K562 (cell line): ENCODE measurements around the gene DCP1B. TPM values are rescaled to one million over a fixed set of nuclear protein-coding genes. Genes with fewer than 3 reads are reported as not detected.

Experiments
- ATAC-seq: fragments of 200-7000 bp; cut with Tn5 transposase; 3 replicates; pipeline ENCODE4 v1.9.1; 2020; ENCODE audit warnings: moderate library complexity
- BruUV-seq: library from RNA; stranded (reverse); fragments of 400-500 nt; replicated peaks from 2 replicates; lab custom pipeline; 2021; lab: Mats Ljungman, UMichigan
- CTCF ChIA-PET: fragments of 300-600 bp; formaldehyde crosslinking; extraction: SDS; loops from one replicate; lab custom pipeline; 2021; ENCODE audit warnings: low intra/inter-chr PET ratio; lab: Yijun Ruan, JAX
- POLR2A ChIA-PET: fragments of 300-600, 350-650 bp; sonication (Branson Sonifier 250); formaldehyde crosslinking; extraction: SDS; loops from one replicate; lab custom pipeline; 2021; ENCODE audit warnings: antibody characterized with exemption, inconsistent platforms; lab: Yijun Ruan, JAX
- DNase-seq, 4 experiments: peaks; one replicate each; pipeline versions ENCODE4 v3.0.0 to v3.0.0-alpha.2; 2011 to 2018; ENCODE audit warnings: low spot score in 3 of 4, mixed read lengths in 3 of 4; ENCODE audit errors: extremely low read depth in 1 of 4
- FAIRE-seq: peaks from 2 replicates; lab custom pipeline; 2011; peaks lifted over from hg19 to GRCh38; lab: Jason Lieb, UNC
- H2AFZ ChIP-seq: 2 replicates; pipeline ENCODE4 v1.6.0; 2011; ENCODE audit warnings: low read depth, low read length, control low read depth, inconsistent platforms
- H3K27ac ChIP-seq: fragments of 200-600 bp; 3 replicates; pipeline ENCODE4 v1.8.0; 2011; ENCODE audit warnings: low read depth, mild to moderate bottlenecking, control low read depth, inconsistent platforms, low read length, moderate library complexity, mixed read lengths; ENCODE audit errors: extremely low read depth
- H3K27me3 ChIP-seq, 2 experiments: fragments of 300-600 bp in 1 of 2; 2 replicates in 1 of 2; 3 replicates in 1 of 2; pipeline versions ENCODE4 v1.6.0 to v1.8.0; 2011; ENCODE audit warnings: inconsistent platforms in 2 of 2, low read length in 2 of 2, mild to moderate bottlenecking in 1 of 2, mixed read lengths in 1 of 2, moderate library complexity in 1 of 2; ENCODE audit not compliant: control insufficient read depth in 2 of 2, insufficient read depth in 2 of 2
- H3K36me3 ChIP-seq: fragments of 300-600 bp; 3 replicates; pipeline ENCODE4 v1.8.0; 2011; ENCODE audit warnings: mild to moderate bottlenecking, low read length, inconsistent platforms; ENCODE audit not compliant: control insufficient read depth, insufficient read depth
- H3K4me1 ChIP-seq, 2 experiments: fragments of 200-600 bp in 1 of 2; replicated peaks in 1 of 2; 2 replicates in 1 of 2; 3 replicates in 1 of 2; pipeline versions ENCODE4 v1.5.1 to v1.8.0; 2011; ENCODE audit warnings: inconsistent platforms in 2 of 2, low read length in 2 of 2, mild to moderate bottlenecking in 1 of 2, mixed read lengths in 1 of 2, moderate library complexity in 1 of 2; ENCODE audit not compliant: control insufficient read depth in 2 of 2, insufficient read depth in 2 of 2
- H3K4me2 ChIP-seq: 2 replicates; pipeline ENCODE4 v1.6.1; 2011; ENCODE audit warnings: low read length, control low read depth, inconsistent platforms, mixed read lengths; ENCODE audit not compliant: insufficient read depth
- H3K4me3 ChIP-seq: fragments of 200-600 bp; sonication (generic), shearing (Covaris generic); 2 replicates; pipeline ENCODE4 v1.5.1; 2016; ENCODE audit warnings: control low read depth, inconsistent platforms
- H3K79me2 ChIP-seq: fragments of 200-600 bp; 3 replicates; pipeline ENCODE4 v1.8.0; 2011; ENCODE audit warnings: low read length, inconsistent platforms; ENCODE audit not compliant: control insufficient read depth, insufficient read depth
- H3K9ac ChIP-seq, 2 experiments: 2 replicates each; pipeline versions ENCODE4 v1.6.0 to v1.6.1; 2011; ENCODE audit warnings: low read depth in 2 of 2, low read length in 2 of 2, control low read depth in 1 of 2, inconsistent platforms in 1 of 2, mild to moderate bottlenecking in 1 of 2, mixed read lengths in 1 of 2; ENCODE audit not compliant: insufficient read depth in 1 of 2
- H3K9me1 ChIP-seq: one replicate; pipeline ENCODE4 v1.6.0; 2011; ENCODE audit warnings: inconsistent platforms, mild to moderate bottlenecking, low read length, moderate library complexity; ENCODE audit not compliant: control insufficient read depth, insufficient read depth
- H3K9me3 ChIP-seq: replicated peaks from 2 replicates; pipeline ENCODE4 v1.5.1; 2011; ENCODE audit warnings: low read depth, low read length, inconsistent platforms; ENCODE audit not compliant: control insufficient read depth, insufficient read depth
- H4K20me1 ChIP-seq: replicated peaks from 2 replicates; pipeline ENCODE4 v1.6.1; 2011; ENCODE audit warnings: low read length, inconsistent platforms, mixed read lengths; ENCODE audit not compliant: control insufficient read depth, insufficient read depth
- EHMT2 ChIP-seq: fragments of 450-650 bp; IDR thresholded peaks from 2 replicates; pipeline ENCODE4 v1.6.1; 2018; ENCODE audit warnings: antibody characterized with exemption
- ETV5 ChIP-seq: sonication (generic); formaldehyde crosslinking; IDR thresholded peaks from 2 replicates; pipeline ENCODE4 v1.4.0; 2020; ENCODE audit warnings: low read depth, mild to moderate bottlenecking, missing genetic modification reagents
- FOSL1 ChIP-seq: fragments of 200-800 bp; sonication (Bioruptor generic); conservative IDR thresholded peaks from 2 replicates; pipeline ENCODE4 v1.6.1; 2016; ENCODE audit warnings: missing genetic modification characterization, missing compliant biosample characterization
- HNRNPUL1 ChIP-seq: fragments of 200-400 bp; formaldehyde crosslinking; IDR thresholded peaks from 2 replicates; pipeline ENCODE4 v1.6.1; 2017; ENCODE audit warnings: low read length
- MTA1 ChIP-seq: fragments of 450-650 bp; IDR thresholded peaks from 2 replicates; pipeline ENCODE4 v1.6.1; 2017; ENCODE audit warnings: borderline replicate concordance
- STAT6 ChIP-seq: sonication (generic); formaldehyde crosslinking; IDR thresholded peaks from 2 replicates; pipeline ENCODE4 v1.8.1; 2023; ENCODE audit warnings: mild to moderate bottlenecking, missing genetic modification reagents
- ZBTB33 ChIP-seq: sonication (generic); formaldehyde crosslinking; IDR thresholded peaks from 2 replicates; pipeline ENCODE4 v1.8.1; 2023; ENCODE audit warnings: mild to moderate bottlenecking, missing genetic modification reagents
- ZFP30 ChIP-seq: fragments of 250-450 bp; sonication (Bioruptor Pico); IDR thresholded peaks from 2 replicates; pipeline ENCODE4 v1.8.0; 2022; ENCODE audit warnings: moderate library complexity, mild to moderate bottlenecking, inconsistent platforms, borderline replicate concordance
- ZNF407 ChIP-seq: fragments of 450-650 bp; IDR thresholded peaks from 2 replicates; pipeline ENCODE4 v1.6.1; 2016; ENCODE audit warnings: low read depth
- ZNF583 ChIP-seq: fragments of 250-450 bp; sonication (Bioruptor Pico); IDR thresholded peaks from 2 replicates; pipeline ENCODE4 v1.4.0; 2020
- ZNF707 ChIP-seq: fragments of 250-450 bp; sonication (Bioruptor Pico); conservative IDR thresholded peaks from 2 replicates; pipeline ENCODE4 v1.8.0; 2022; ENCODE audit warnings: inconsistent platforms, mild to moderate bottlenecking, moderate library complexity
- WGBS: fragments of 100-300 bp; shearing (Covaris generic); methylation state at CpG from one replicate; pipeline ENCODE4 v1.1.6; 2016; ENCODE audit warnings: low coverage, mixed read lengths; ENCODE audit not compliant: insufficient coverage; ENCODE audit errors: missing lambda C conversion rate; 5-methylcytosine and 5-hydroxymethylcytosine counted together
- in situ Hi-C: fragments of 300-500 bp; cut with MboI; formaldehyde crosslinking; loops from 4 replicates; pipeline ENCODE4 v1.15.0; 2018; ENCODE audit warnings: inconsistent platforms, mixed read lengths
- intact Hi-C: fragments of 100-400 bp; cut with micrococcal nuclease; formaldehyde crosslinking; loops from 2 replicates; pipeline ENCODE4 v1.14.2; 2022
- polyA plus RNA-seq, 8 experiments: library from polyadenylated mRNA; depleted of rRNA in 4 of 8; stranded (reverse) in 5 of 8; unstranded in 3 of 8; fragments of >200 nt; fragmentation: Nextera tagmentation in 2 of 8; fragmentation: Illumina TruSeq in 1 of 8; extraction: Ambion mirVana in 2 of 8; extraction: Trizol in 1 of 8; gene quantifications; 2 replicates each; pipeline versions ENCODE4 v1.2.1 to v1.2.3, GENCODE V29; 2011 to 2014; ENCODE audit warnings: inconsistent platforms in 1 of 8, missing spikeins in 1 of 8
- total RNA-seq, 7 experiments: library from RNA; depleted of rRNA in 6 of 7; stranded (reverse); fragments of >200 nt in 6 of 7; fragmentation: Illumina TruSeq in 2 of 7; extraction: Trizol in 2 of 7; gene quantifications; 2 replicates each; pipeline versions ENCODE4 v1.2.1 to v1.2.3, GENCODE V29; 2011 to 2021; ENCODE audit warnings: low replicate concordance in 1 of 7

DCP1B gene
- total and polyA plus RNA-seq, 9 of the 15 experiments (the other 6 are each of a cell fraction or from before 2014, with no cell fraction given), result 0.83 to 7.3 (median 3.4) TPM

DNA sequence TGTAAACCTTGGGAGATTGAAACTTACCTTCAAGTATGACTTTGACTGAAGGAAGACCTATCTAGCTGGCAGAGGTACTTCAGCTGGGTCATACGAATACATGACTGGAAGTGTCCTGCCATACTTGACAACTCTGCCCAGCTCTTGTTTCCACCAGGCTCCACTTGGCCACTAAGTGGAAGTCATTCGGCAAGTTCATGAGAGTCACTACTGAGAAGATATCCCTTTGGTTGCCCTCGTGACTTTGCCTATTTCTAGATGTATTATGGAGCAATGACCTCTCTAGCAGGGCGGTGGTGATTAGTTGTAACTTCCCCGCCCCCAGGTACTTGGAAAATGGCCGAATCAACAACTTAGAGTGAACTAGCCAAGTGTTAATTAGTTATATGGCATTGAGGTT lies 39.9 kb upstream of the DCP1B start:
- Histone ChIP-seq H3K4me2 (no peak overlapping the region), H3K36me3 (no peaks in the 10 kb centered on the region), H4K20me1 (no peaks in the 10 kb centered on the region), H3K79me2 (no peaks in the 10 kb centered on the region), H3K9me3 (no peaks in the 10 kb centered on the region), H3K27ac (no peak overlapping the region), H3K9me1 (no peaks in the 10 kb centered on the region), H3K27me3 (peaks cover 5 to 7% of the 10 kb centered on the region in 2 experiments; a peak in 3 of 5 replicates), H3K9ac (no peak overlapping the region), H3K4me3 (no peak overlapping the region), H2AFZ (no peak overlapping the region), H3K4me1 (no peaks in the 10 kb centered on the region)
- WGBS, result 0% methylated on average over 6 of the region's 6 CpGs
- BruUV-seq, result no TSS peak
- DNase-seq (no peak), FAIRE-seq (no peak), ATAC-seq (no peak)
- in situ Hi-C loops, result no loop called here
- intact Hi-C loops, result no loop called here
- ChIA-PET CTCF (no interaction called here), POLR2A (no interaction called here)
- TF ChIP-seq MTA1 (no peak), ETV5 (CRISPR knock-in tag) (no peak), STAT6 (no peak), ZNF407 (no peak), ZNF583 (CRISPR knock-in tag) (no peak), HNRNPUL1 (no peak), ZBTB33 (CRISPR knock-in tag) (no peak), FOSL1 (no peak), ZNF707 (CRISPR knock-in tag) (no peak), ZFP30 (no peak), EHMT2 (no peak)
